GM23248 (cell line): ENCODE measurements around the gene MILR1.

Source experiments
- EZH2 ChIP-seq: fragments of 200-600 bp; sonication (generic); IDR thresholded peaks from 2 replicates; pipeline ENCODE4 v1.6.1; 2018; ENCODE audit warnings: antibody characterized with exemption, mild to moderate bottlenecking; ENCODE audit not compliant: insufficient read depth, poor library complexity, severe bottlenecking
- EZH2phosphoT487 ChIP-seq: fragments of 200-600 bp; sonication (generic); IDR thresholded peaks from 2 replicates; pipeline ENCODE4 v1.6.1; 2018; ENCODE audit warnings: antibody characterized with exemption, moderate library complexity, mild to moderate bottlenecking, low read depth; ENCODE audit not compliant: insufficient read depth

GRCh38 chr17:64403881-64404460 lies 44.9 kb upstream of the MILR1 start:
- no peak for TF ChIP-seq EZH2
- TF ChIP-seq EZH2phosphoT487, result no peak
